NAMALWA (cell line): Measurements from ENCODE around the gene EFNA1.

ENCODE experiments used
- DNase-seq: peaks from one replicate; pipeline ENCODE4 v3.0.0-alpha.2; 2015; ENCODE audit warnings: low spot score

Gene EFNA1

GRCh38 chr1:155174324-155175280, 46.9 kb downstream of the EFNA1 start:
- peak; percentile 54 for DNase-seq

DNA sequence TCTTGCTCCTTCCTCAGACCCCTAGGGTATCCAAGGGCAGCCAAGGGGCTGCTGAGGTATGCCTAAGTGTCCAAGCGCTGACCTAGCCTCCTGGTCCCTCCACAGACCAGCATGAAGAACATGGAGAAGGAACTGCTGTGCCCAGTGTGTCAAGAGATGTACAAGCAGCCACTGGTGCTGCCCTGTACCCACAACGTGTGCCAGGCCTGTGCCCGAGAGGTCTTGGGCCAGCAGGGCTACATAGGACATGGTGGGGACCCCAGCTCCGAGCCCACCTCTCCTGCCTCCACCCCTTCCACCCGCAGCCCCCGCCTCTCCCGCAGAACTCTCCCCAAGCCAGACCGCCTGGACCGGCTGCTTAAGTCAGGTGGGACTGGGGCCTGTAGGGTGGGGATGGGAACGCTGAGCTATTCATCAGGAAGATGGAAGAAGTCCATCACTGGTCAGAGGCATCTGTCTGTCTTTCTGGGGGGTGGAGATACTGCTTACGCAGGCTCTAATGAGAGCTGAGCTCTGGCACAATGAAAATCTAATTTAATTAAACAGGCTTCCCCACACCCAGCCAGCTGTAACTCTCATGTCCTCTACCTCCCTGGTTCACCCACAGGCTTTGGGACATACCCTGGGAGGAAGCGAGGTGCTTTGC, 47.7 kb downstream of the EFNA1 start:
- DNase-seq, result peak; percentile 19

DNA sequence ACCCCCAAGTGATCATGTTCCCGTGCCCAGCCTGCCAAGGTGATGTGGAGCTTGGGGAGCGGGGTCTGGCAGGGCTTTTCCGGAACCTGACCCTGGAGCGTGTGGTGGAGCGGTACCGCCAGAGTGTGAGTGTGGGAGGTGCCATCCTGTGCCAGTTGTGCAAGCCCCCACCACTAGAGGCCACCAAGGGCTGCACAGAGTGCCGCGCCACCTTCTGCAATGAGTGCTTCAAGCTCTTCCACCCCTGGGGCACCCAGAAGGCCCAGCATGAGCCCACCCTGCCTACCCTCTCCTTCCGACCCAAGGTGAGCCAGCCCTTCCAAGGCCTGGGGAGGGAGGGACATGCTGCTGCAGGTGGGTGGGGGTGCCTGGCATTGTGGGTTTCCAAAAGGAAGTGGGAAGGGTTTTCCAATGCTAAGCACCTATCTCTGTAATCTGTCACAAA, 48.3 kb downstream of the EFNA1 start:
- peak; percentile 70 for DNase-seq

DNA sequence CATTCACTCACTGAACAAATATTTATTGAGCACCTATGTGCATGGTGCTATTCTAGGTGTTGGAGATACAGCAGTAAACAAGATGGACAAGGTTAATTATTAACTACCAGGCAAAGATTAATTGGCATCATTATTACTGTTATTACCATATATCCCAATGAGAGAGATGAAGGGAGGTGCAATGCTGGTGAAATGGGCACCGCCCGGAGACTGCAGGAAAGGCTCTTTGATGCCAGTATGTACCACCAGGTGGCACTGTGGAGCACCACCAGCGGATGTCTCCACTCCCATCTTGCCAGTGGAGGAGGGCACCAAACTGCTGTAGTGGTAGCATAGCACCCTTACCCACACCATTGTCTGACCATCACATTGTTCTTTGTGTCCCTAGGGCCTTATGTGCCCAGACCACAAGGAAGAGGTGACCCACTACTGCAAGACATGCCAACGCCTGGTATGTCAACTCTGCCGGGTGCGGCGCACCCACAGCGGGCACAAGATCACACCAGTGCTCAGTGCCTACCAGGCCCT, 48.9 kb downstream of the EFNA1 start:
- DNase-seq, result peak; percentile 92

DNA sequence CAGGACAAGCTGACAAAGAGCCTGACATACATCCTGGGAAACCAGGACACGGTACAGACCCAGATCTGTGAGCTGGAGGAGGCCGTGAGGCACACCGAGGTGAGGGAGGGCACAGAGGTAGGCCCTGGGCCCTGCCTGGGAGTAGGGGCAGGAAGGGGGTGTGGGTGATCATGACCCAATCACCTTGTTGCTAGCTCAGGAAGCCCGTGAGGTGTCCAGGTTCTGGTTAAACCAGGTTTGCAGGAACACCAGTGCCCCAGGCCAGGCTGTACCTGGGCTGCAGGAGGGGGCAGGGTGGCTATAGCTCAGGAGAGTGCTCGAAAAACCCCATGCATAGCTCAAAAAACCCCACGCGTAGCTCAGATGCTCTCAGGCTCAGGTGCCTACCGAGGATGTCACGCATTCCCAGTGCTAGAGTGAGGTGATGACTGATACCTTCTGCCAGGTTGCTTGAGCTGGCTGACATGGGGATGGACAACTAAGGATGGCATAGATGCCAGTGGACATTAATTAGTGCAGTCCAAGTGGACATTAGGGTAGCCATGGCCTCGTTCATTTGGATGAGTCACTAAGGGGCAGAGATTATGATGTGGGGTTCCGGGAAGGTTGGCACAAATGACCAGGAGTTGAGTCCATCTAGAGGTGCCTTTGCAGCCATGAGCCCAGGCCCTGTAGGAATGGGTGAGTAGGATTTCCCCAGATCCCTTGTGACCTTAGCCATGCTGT, 49.7 kb downstream of the EFNA1 start:
- no peak for DNase-seq

DNA sequence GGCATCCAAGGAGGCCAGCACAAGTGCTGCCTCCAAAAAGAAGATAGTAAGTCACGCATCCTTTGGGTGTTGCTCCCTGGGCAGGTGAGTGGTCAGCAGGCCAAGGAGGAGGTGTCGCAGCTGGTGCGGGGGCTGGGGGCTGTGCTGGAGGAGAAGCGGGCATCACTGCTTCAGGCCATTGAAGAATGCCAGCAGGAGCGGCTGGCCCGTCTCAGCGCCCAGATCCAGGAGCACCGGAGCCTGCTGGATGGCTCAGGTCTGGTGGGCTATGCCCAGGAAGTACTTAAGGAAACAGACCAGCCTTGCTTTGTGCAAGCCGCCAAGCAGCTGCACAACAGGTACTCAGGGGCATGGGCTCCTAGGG, 50.2 kb downstream of the EFNA1 start:
- no peak for DNase-seq

GRCh38 chr1:155178441-155179111, 50.9 kb downstream of the EFNA1 start:
- no peak for DNase-seq

DNA sequence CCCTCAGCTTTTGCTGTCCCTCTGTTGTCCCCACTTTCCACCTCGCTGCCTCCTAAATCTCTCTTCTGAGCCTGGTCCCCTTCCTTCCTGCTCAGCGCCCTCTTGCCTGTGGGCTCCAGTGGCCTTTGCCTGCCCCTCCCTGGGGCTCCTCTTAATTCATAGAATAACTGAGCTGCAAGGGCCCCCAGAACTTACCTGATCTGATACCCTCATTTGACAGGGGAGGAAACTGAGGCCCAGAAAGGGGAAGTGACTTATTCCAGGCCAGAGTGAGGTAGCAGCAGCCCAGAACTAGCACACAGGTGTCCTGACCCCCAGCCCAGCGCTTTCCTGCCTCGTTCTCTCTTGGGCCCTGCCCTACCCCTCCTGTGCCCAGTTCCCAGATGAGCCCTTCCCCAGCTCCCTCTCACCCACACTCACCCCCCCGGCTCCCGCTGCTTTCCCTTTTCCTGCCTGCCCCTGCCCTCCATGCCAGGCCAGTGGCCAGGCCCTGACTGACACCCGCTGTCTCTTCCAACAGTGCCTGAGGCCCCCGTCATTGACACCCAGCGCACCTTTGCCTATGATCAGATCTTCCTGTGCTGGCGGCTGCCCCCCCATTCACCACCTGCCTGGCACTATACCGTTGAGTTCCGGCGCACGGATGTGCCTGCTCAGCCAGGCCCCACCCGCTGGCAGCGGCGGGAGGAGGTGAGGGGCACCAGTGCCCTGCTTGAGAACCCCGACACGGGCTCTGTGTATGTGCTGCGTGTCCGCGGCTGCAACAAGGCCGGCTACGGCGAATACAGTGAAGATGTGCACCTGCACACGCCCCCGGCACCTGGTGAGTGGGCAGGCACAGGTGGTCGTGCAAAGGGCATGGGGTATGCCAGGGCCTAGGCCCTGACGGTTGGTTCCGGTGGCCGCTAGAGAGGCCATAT, 51.7 kb downstream of the EFNA1 start:
- DNase-seq, result no peak

DNA sequence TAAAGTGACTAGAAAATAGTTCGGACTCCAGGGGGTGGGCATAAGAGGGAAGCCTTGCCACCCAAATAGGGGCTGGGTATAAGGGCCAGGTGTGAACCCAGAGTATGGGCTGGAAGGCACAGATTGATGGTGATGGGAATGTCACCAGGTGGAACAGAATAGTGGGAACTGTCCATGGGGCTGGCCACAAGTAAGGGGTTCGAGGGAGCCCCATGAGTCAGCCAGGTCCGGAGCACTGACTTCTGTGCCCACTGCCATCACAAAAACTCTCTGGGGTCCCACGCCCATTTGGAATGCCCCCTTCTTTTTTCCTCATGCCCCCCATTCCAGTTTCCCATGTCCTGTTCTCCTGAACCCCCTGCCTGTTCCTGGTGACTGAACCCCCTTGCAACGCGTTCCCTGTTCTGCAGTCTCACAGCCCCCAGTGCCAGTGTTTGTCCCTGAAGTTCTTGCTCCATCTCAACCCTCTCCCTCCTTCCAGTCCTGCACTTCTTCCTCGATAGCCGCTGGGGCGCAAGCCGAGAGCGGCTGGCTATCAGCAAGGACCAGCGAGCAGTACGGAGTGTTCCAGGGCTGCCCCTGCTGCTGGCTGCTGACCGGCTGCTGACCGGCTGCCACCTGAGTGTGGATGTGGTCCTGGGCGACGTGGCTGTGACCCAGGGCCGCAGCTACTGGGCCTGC, 53.8 kb downstream of the EFNA1 start:
- no peak for DNase-seq

GRCh38 chr1:155182052-155182550, 54.4 kb downstream of the EFNA1 start:
- DNase-seq, result no peak

DNA sequence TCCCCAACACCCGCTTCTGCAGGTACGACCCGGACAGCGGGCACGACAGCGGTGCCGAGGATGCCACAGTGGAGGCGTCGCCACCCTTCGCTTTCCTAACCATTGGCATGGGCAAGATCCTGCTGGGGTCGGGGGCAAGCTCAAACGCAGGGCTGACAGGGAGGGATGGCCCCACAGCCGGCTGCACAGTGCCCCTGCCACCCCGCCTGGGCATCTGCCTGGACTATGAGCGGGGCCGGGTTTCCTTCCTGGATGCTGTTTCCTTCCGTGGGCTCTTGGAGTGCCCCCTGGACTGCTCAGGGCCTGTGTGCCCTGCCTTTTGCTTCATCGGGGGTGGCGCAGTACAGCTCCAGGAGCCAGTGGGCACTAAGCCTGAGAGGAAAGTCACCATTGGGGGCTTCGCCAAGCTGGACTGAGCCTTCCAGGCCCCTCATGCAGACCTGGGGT, 56.1 kb downstream of the EFNA1 start:
- DNase-seq, result no peak

- DNase-seq, result no peak
Measured at GRCh38 chr1:155184351-155184811, 56.7 kb downstream of the EFNA1 start.
